DOHH2 (cell line): Measurements from ENCODE around the gene TIGD3.

Source experiments
- EZH2phosphoT487 ChIP-seq: fragments of 200-600 bp; sonication (generic); IDR thresholded peaks from 2 replicates; pipeline ENCODE4 v1.6.1; 2017; ENCODE audit warnings: borderline replicate concordance, mild to moderate bottlenecking, antibody characterized with exemption, low read length, moderate library complexity, mixed read lengths
- TF ChIP-seq, protein P1 (sequence below): fragments of 200-600 bp; sonication (generic); IDR thresholded peaks from one replicate; pipeline ENCODE4 v1.5.1; 2014; ENCODE audit warnings: antibody characterized with exemption, mild to moderate bottlenecking, low read depth, low read length; ENCODE audit not compliant: poor library complexity, severe bottlenecking

DNA sequence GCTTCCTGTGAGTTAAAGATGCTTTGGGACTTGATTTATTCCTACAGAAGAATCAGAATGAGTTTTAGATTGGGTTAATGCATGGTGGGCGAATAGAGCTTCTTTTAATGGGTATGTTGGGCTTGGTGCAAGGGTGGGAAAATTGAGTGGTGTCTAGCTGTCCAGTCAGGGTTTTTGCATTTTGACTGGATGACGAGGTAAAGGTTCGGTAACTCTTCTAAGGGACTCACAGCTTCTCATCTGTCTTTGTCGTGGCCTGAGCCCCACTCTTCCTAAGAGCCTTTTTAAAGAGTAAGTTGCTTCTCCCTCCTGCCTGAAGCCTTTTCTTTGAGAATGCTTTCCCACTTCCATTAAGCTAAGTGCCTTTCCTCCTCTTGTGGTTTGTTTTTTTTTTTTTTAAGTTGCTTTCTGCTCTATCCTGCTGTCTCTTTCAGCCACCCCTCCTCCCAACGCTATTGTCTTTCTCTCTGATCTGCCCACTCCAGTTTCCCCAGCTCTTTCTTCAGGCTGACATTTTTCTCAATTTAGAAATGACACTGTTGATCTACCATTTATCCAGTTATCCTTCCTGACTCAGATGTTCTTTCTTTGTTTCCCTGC, 19.8 kb upstream of the TIGD3 start:
- TF ChIP-seq, protein P1, sequence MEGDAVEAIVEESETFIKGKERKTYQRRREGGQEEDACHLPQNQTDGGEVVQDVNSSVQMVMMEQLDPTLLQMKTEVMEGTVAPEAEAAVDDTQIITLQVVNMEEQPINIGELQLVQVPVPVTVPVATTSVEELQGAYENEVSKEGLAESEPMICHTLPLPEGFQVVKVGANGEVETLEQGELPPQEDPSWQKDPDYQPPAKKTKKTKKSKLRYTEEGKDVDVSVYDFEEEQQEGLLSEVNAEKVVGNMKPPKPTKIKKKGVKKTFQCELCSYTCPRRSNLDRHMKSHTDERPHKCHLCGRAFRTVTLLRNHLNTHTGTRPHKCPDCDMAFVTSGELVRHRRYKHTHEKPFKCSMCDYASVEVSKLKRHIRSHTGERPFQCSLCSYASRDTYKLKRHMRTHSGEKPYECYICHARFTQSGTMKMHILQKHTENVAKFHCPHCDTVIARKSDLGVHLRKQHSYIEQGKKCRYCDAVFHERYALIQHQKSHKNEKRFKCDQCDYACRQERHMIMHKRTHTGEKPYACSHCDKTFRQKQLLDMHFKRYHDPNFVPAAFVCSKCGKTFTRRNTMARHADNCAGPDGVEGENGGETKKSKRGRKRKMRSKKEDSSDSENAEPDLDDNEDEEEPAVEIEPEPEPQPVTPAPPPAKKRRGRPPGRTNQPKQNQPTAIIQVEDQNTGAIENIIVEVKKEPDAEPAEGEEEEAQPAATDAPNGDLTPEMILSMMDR = no peak
- no peak for TF ChIP-seq EZH2phosphoT487
